ENCODE data around the gene PLB1.

DNA sequence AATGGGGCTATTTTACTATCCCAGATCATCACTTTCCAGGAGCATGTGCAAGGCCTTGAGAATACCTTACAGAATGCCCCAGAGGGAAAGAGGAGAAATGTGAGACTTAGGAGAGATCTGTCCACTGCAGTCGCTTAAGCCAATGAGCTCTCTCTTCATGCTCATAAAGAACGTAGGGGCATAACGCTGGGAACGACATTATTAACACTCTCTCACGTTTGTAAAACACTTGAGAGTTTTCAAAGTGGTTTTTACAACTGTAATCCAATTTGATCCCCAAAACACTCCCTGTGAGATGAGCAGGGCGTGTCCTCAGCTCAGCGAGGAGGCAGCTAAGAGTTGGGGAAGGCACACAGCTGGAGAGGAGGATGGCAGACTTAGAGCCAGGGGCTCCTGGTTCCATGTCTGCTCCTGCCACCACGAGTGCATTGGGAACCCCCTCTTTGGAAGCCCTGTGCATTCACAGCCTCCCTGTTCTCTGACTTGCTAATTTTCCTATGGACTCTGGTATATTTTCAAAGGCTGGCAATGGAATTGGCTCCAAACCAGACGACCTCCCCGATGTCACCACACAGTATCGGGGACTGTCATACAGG, 97.4 kb downstream of the PLB1 start:
- TF ChIP-seq, protein P1, sequence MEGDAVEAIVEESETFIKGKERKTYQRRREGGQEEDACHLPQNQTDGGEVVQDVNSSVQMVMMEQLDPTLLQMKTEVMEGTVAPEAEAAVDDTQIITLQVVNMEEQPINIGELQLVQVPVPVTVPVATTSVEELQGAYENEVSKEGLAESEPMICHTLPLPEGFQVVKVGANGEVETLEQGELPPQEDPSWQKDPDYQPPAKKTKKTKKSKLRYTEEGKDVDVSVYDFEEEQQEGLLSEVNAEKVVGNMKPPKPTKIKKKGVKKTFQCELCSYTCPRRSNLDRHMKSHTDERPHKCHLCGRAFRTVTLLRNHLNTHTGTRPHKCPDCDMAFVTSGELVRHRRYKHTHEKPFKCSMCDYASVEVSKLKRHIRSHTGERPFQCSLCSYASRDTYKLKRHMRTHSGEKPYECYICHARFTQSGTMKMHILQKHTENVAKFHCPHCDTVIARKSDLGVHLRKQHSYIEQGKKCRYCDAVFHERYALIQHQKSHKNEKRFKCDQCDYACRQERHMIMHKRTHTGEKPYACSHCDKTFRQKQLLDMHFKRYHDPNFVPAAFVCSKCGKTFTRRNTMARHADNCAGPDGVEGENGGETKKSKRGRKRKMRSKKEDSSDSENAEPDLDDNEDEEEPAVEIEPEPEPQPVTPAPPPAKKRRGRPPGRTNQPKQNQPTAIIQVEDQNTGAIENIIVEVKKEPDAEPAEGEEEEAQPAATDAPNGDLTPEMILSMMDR (IDR thresholded peaks at IDR 0.05; ENCODE audit: poor library complexity): no peak
- TF ChIP-seq EZH2 (IDR thresholded peaks at IDR 0.05; ENCODE audit: borderline replicate concordance) (no peak), EZH2phosphoT487 (IDR thresholded peaks at IDR 0.05; ENCODE audit: low read depth, severe bottlenecking, unreplicated experiment) (no peak)
